H1 (cell line): ENCODE data around the gene DAZL. TPM values are rescaled to one million over a fixed set of nuclear protein-coding genes. Genes with fewer than 3 reads are reported as not detected.

ENCODE experiments used
- CHD7 ChIP-seq: fragments of 300-600 bp; sonication (generic); IDR thresholded peaks from 2 replicates; pipeline ENCODE4 v1.7.1; 2012; ENCODE audit warnings: low read length, moderate library complexity, mild to moderate bottlenecking, inconsistent platforms; ENCODE audit not compliant: insufficient replicate concordance
- polyA plus RNA-seq, 7 experiments: library from polyadenylated mRNA; depleted of rRNA in 3 of 7; stranded (reverse) in 5 of 7; unstranded in 2 of 7; fragments of >200 nt in 5 of 7; fragments of 200-250 nt in 2 of 7; gene quantifications; 1 replicate in 5 of 7; 2 replicates in 1 of 7; 4 replicates in 1 of 7; pipeline versions ENCODE4 v1.2.1 to v1.2.3, GENCODE V29; 2011 to 2013; ENCODE audit warnings: missing spikeins in 2 of 7, mixed read lengths in 2 of 7
- total RNA-seq: library from RNA; stranded (reverse); fragmentation: NEBNext Ultra II Directional; extraction: Animal tissue kit (Norgen Biotek cat#: 25700); gene quantifications from 2 replicates; pipeline ENCODE4 v1.2.1, GENCODE V29; 2021

Gene DAZL
- total and polyA plus RNA-seq, 2 of the 8 experiments (the other 6 are each of a cell fraction or from before 2014, with no cell fraction given): 3.4 to 5.9 TPM

- TF ChIP-seq CHD7: no peak
Observed at GRCh38 chr3:16559653-16560365, 45.4 kb downstream of the DAZL start (continued).
